Sigmoid colon (tissue), 4 donors: ENCODE data around the gene PTGDR2.
"Not testable (repeated sequence)": the region's sequence is repeated elsewhere in the genome, so short reads cannot be mapped to it uniquely, and the experiment has no call there.

Experiments used
- CTCF ChIP-seq, 4 experiments: fragments of 450-650 bp in 3 of 4; fragments of 200-600 bp in 1 of 4; IDR thresholded peaks; one replicate each; pipeline ENCODE4 v1.5.1; 2016 to 2019; ENCODE audit warnings: antibody characterized with exemption in 4 of 4, mild to moderate bottlenecking in 3 of 4, moderate library complexity in 2 of 4
- EP300 ChIP-seq, 4 donors: sonication (generic); formaldehyde crosslinking; IDR thresholded peaks; one replicate each; pipeline ENCODE4 v1.6.1; 2017; ENCODE audit warnings: antibody characterized with exemption in 4 of 4
- POLR2AphosphoS5 ChIP-seq, 4 donors: sonication (generic); formaldehyde crosslinking; IDR thresholded peaks; one replicate each; pipeline ENCODE4 v1.6.1; 2017; ENCODE audit warnings: antibody characterized with exemption in 4 of 4

- TF ChIP-seq CTCF, EP300, POLR2AphosphoS5 (IDR thresholded peaks at IDR 0.05): not testable (repeated sequence)
Observed at GRCh38 chr11:60823745-60824306, 31.9 kb downstream of the PTGDR2 start.
